ENCODE measurements around the gene DOK5.

- TF ChIP-seq EZH2phosphoT487 (IDR thresholded peaks at IDR 0.05; ENCODE audit: borderline replicate concordance, low read depth, low read length) (no peak), CTCF (conservative IDR thresholded peaks at IDR 0.05; ENCODE audit: low read length) (no peak)
These were observed 81.0 kb downstream of the DOK5 start for GRCh38 chr20:54556406-54556805.

Measured in OCI-LY7 (cell line).